ENCODE results near the gene OR11L1. TPM values are rescaled to one million over a fixed set of nuclear protein-coding genes. Genes with fewer than 3 reads are reported as not detected.

Gene OR11L1
- not detected for total RNA-seq
- not detected for polyA plus RNA-seq (2013, experiment 1 of 2)
- not detected for polyA plus RNA-seq (2013, experiment 2 of 2)
- 0 to 0.13 (median 0) reads per million in 172 experiments for total RNA-seq

GRCh38 chr1:247841796-247842195, at the start of gene OR11L1:
OR11L1 (minus strand) TSS chr1:247841896; CDS start chr1:247841896, 0 bp downstream.
- H3K36me3 Mint-ChIP-seq (ENCODE audit: low read depth) = no peaks in the 10 kb centered on the region
- DNase-seq (no peak), ATAC-seq (ENCODE audit: poor library complexity) (no peak)
- intact Hi-C loops (cut with DNase I, micrococcal nuclease) = loop anchor here in 1 of 2 experiments (2.0 kb wide), 1 partner anchor 29 kb away; no protein-coding TSS in a partner anchor
- TF ChIP-seq CTCF (IDR thresholded peaks at IDR 0.05) = no peak
- no peaks in the 10 kb centered on the region for H3K9me3 Mint-ChIP-seq
- H3K4me1 Mint-ChIP-seq (ENCODE audit: low read depth) = no peaks in the 10 kb centered on the region
- Histone ChIP-seq H3K27me3 (ENCODE audit: control insufficient read depth in 1 of 2, insufficient read depth in 2 of 2, low read length in 2 of 2) (no peaks in the 10 kb centered on the region), H3K9me3 (ENCODE audit: control insufficient read depth in 1 of 2, insufficient read depth in 1 of 2, low read length in 2 of 2) (peaks cover 0 to 8% of the 10 kb centered on the region in 2 experiments), H3K4me3 (ENCODE audit: low read length) (no peak within 1 kb of the TSS), H3K27ac (ENCODE audit: low read depth in 1 of 2, low read length in 2 of 2) (no peak within 1 kb of the TSS), H3K4me1 (ENCODE audit: insufficient read depth, low read length) (no peaks in the 10 kb centered on the region), H3K36me3 (ENCODE audit: insufficient read depth, low read length) (no peaks in the 10 kb centered on the region)
- no peak within 1 kb of the TSS for H3K27ac Mint-ChIP-seq
- POLR2A ChIA-PET = no interaction called here
- no peaks in the 10 kb centered on the region for H3K27me3 Mint-ChIP-seq
- CTCF ChIA-PET = no interaction called here
- no peak within 1 kb of the TSS for H3K4me3 Mint-ChIP-seq

GRCh38 chr1:247884797-247885413, 43.2 kb upstream of the OR11L1 start:
- Histone ChIP-seq H3K27me3 (ENCODE audit: control insufficient read depth in 1 of 2, insufficient read depth in 2 of 2, low read length in 2 of 2) (no peaks in the 10 kb centered on the region), H3K4me3 (ENCODE audit: low read length) (no peak overlapping the region), H3K36me3 (ENCODE audit: insufficient read depth, low read length) (no peaks in the 10 kb centered on the region), H3K27ac (ENCODE audit: low read depth in 1 of 2, low read length in 2 of 2) (no peak overlapping the region), H3K9me3 (ENCODE audit: control insufficient read depth in 1 of 2, insufficient read depth in 1 of 2, low read length in 2 of 2) (peaks cover 0 to 7% of the 10 kb centered on the region in 2 experiments), H3K4me1 (ENCODE audit: insufficient read depth, low read length) (no peaks in the 10 kb centered on the region)
- H3K36me3 Mint-ChIP-seq (ENCODE audit: low read depth) = no peaks in the 10 kb centered on the region
- TF ChIP-seq CTCF (IDR thresholded peaks at IDR 0.05) = no peak
- POLR2A ChIA-PET = no interaction called here
- no peaks in the 10 kb centered on the region for H3K4me1 Mint-ChIP-seq (ENCODE audit: low read depth)
- H3K9me3 Mint-ChIP-seq = no peaks in the 10 kb centered on the region
- ATAC-seq (ENCODE audit: poor library complexity) = no peak
- H3K27ac Mint-ChIP-seq = no peak overlapping the region
- H3K27me3 Mint-ChIP-seq = no peaks in the 10 kb centered on the region
- H3K4me3 Mint-ChIP-seq = no peak overlapping the region
- intact Hi-C loops (cut with DNase I, micrococcal nuclease) = no loop called here
- DNase-seq = no peak
- CTCF ChIA-PET = no interaction called here

- peaks cover 0 to 2% of the 10 kb centered on the region in 2 experiments for H3K27me3 ChIP-seq (ENCODE audit: control insufficient read depth in 1 of 2, insufficient read depth in 2 of 2, low read length in 2 of 2)
- H3K4me3 ChIP-seq (ENCODE audit: low read length) = no peak overlapping the region
- no peak overlapping the region for H3K27ac ChIP-seq (ENCODE audit: low read depth in 1 of 2, low read length in 2 of 2)
- Mint-ChIP-seq H3K4me3 (no peak overlapping the region), H3K36me3 (ENCODE audit: low read depth) (no peaks in the 10 kb centered on the region), H3K9me3 (no peaks in the 10 kb centered on the region), H3K27ac (no peak overlapping the region), H3K4me1 (ENCODE audit: low read depth) (no peaks in the 10 kb centered on the region), H3K27me3 (peaks cover 7% of the 10 kb centered on the region)
- no peak for TF ChIP-seq CTCF (IDR thresholded peaks at IDR 0.05)
- no peaks in the 10 kb centered on the region for H3K36me3 ChIP-seq (ENCODE audit: insufficient read depth, low read length)
- ChIA-PET CTCF (no interaction called here), POLR2A (no interaction called here)
- H3K9me3 ChIP-seq (ENCODE audit: control insufficient read depth in 1 of 2, insufficient read depth in 1 of 2, low read length in 2 of 2) = peaks cover 0 to 7% of the 10 kb centered on the region in 2 experiments
- H3K4me1 ChIP-seq (ENCODE audit: insufficient read depth, low read length) = no peaks in the 10 kb centered on the region
- intact Hi-C loops (cut with DNase I, micrococcal nuclease) = no loop called here
- ATAC-seq (ENCODE audit: poor library complexity) (no peak), DNase-seq (no peak)
Observed at GRCh38 chr1:247883346-247883745, 41.6 kb upstream of the OR11L1 start.
